ENCODE results near the gene L3MBTL2.

The L3MBTL2 gene

DNA sequence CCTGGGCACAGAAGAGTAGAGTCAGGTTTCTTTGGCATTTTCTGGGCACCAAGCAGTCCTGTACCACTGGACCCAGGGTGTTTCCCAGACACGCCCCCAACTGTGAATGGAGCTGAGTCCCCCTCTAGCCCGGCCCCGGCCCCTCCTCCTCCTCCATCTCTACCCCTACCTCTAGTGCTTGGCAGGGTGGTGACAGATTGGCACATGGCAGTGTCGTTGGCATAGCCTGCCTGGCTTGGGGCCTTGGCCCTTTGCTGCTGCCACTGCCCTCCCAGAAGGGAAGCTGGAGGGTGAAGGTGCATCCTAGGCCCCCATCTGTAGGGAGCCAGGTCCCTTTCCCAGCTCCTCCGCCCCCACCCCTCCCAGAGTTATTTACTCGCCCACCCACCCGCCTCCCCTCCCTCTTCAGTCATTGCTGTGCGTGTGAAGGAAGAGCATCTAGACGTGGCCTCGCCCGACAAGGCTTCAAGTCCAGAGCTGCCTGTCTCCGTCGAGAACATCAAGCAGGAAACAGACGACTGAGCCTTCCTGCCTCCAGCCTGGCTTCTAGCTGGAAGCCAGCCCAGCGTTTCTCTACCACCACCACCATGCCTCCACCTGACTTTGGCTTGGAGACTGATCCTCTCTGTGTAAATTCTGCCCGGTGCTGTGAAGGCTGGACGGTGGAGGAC lies 24.8 kb downstream of the L3MBTL2 start:
- Histone ChIP-seq H3K36me3 (ENCODE audit: control insufficient read depth in 1 of 2, insufficient read depth in 2 of 2, low read length in 2 of 2) (peaks cover 52 to 55% of the 10 kb centered on the region in 2 experiments), H3K4me2 (ENCODE audit: low read length) (no peak overlapping the region), H2AK5ac (ENCODE audit: low read length) (no peak overlapping the region), H3K4me1 (ENCODE audit: control insufficient read depth in 1 of 2, insufficient read depth in 2 of 2, low read length in 2 of 2) (no peaks in the 10 kb centered on the region), H2AFZ (ENCODE audit: insufficient read depth, low read length, poor library complexity) (no peak overlapping the region), H3K14ac (ENCODE audit: low read length) (no peak overlapping the region), H3K9ac (ENCODE audit: low read length) (no peak overlapping the region), H3K27me3 (ENCODE audit: insufficient read depth, low read length) (no peaks in the 10 kb centered on the region), H4K12ac (ENCODE audit: low read depth, low read length) (no peak overlapping the region), H3K4ac (ENCODE audit: low read depth, low read length) (no peak overlapping the region), H3K27ac (ENCODE audit: low read depth, low read length) (no peak overlapping the region), H2BK5ac (ENCODE audit: low read depth, low read length, poor library complexity) (no peak overlapping the region), H4K8ac (ENCODE audit: low read depth, low read length) (no peak overlapping the region), H3K9me3 (ENCODE audit: insufficient read depth, low read depth, low read length) (peaks cover 2% of the 10 kb centered on the region), H3K79me1 (ENCODE audit: low read length) (no peaks in the 10 kb centered on the region), H3K18ac (ENCODE audit: low read length) (no peak overlapping the region), H4K91ac (ENCODE audit: low read depth, low read length) (no peak overlapping the region), H3K4me3 (ENCODE audit: low read depth, low read length) (no peak overlapping the region), H2BK12ac (ENCODE audit: low read length) (no peak overlapping the region), H2BK120ac (ENCODE audit: insufficient read depth, low read length, poor library complexity) (no peak overlapping the region), H3K23ac (ENCODE audit: low read length) (no peak overlapping the region), H3K79me2 (ENCODE audit: control insufficient read depth, insufficient read depth, low read length, poor library complexity) (no peaks in the 10 kb centered on the region)
- WGBS (ENCODE audit: extremely low coverage, insufficient coverage, insufficient read length): no CpG with 5 or more reads among the region's 17 CpGs
- no peak for DNase-seq

DNA sequence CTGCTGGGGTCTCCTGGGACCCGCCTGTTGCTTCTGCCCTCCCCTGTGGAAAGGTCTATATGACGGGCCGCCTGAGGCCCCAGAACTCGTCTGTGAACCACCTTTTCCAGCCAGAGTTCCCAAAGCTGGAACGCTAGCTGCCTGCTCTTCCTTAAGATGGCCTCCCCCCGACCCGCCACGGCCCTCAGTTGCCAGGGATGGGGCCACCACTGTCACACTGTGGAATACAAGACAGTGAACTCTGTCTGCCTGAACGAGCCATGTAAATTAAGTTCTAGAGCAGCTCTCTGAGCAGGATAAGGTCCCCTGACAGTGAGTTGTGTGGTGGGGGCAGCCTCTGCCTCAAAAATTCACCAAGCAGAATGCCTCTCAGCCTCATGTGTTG lies 25.3 kb downstream of the L3MBTL2 start:
- Histone ChIP-seq H4K8ac (ENCODE audit: low read depth, low read length) (no peak overlapping the region), H3K18ac (ENCODE audit: low read length) (no peak overlapping the region), H3K4me2 (ENCODE audit: low read length) (no peak overlapping the region), H3K27ac (ENCODE audit: low read depth, low read length) (no peak overlapping the region), H3K36me3 (ENCODE audit: control insufficient read depth in 1 of 2, insufficient read depth in 2 of 2, low read length in 2 of 2) (peaks cover 46 to 50% of the 10 kb centered on the region in 2 experiments), H3K14ac (ENCODE audit: low read length) (no peak overlapping the region), H3K4me3 (ENCODE audit: low read depth, low read length) (no peak overlapping the region), H4K12ac (ENCODE audit: low read depth, low read length) (no peak overlapping the region), H4K91ac (ENCODE audit: low read depth, low read length) (no peak overlapping the region), H2AK5ac (ENCODE audit: low read length) (no peak overlapping the region), H3K9me3 (ENCODE audit: insufficient read depth, low read depth, low read length) (peaks cover 2% of the 10 kb centered on the region), H2BK12ac (ENCODE audit: low read length) (no peak overlapping the region), H2BK5ac (ENCODE audit: low read depth, low read length, poor library complexity) (no peak overlapping the region), H3K4me1 (ENCODE audit: control insufficient read depth in 1 of 2, insufficient read depth in 2 of 2, low read length in 2 of 2) (no peaks in the 10 kb centered on the region), H3K27me3 (ENCODE audit: insufficient read depth, low read length) (no peaks in the 10 kb centered on the region), H2BK120ac (ENCODE audit: insufficient read depth, low read length, poor library complexity) (no peak overlapping the region), H3K9ac (ENCODE audit: low read length) (no peak overlapping the region), H3K4ac (ENCODE audit: low read depth, low read length) (no peak overlapping the region), H3K79me2 (ENCODE audit: control insufficient read depth, insufficient read depth, low read length, poor library complexity) (no peaks in the 10 kb centered on the region), H3K79me1 (ENCODE audit: low read length) (no peaks in the 10 kb centered on the region), H3K23ac (ENCODE audit: low read length) (no peak overlapping the region), H2AFZ (ENCODE audit: insufficient read depth, low read length, poor library complexity) (no peak overlapping the region)
- WGBS (ENCODE audit: extremely low coverage, insufficient coverage, insufficient read length): no CpG with 5 or more reads among the region's 9 CpGs
- no peak for DNase-seq

DNA sequence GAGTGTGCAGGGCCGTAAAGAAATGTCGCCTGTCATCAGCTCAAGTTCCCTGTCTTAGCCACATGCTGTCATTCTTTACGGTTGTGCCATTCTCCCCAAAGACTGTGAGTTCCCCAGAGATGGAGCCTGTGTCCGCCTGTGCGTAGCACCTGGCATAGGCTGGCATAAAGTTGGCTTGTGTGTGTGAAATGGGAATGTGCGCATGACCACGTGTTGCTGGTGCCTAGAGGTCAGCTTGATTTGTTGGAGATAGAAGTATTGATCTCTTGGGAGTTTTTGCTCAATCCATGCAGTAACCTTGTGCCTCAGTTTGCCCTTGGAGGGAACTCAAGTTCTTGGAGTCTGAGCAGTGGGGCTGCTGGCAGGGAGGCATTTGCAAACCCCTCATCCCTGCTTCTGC lies 26.3 kb downstream of the L3MBTL2 start:
- Histone ChIP-seq H3K23ac (ENCODE audit: low read length) (no peak overlapping the region), H2AK5ac (ENCODE audit: low read length) (no peak overlapping the region), H3K36me3 (ENCODE audit: control insufficient read depth in 1 of 2, insufficient read depth in 2 of 2, low read length in 2 of 2) (peaks cover 39 to 42% of the 10 kb centered on the region in 2 experiments), H3K4me2 (ENCODE audit: low read length) (no peak overlapping the region), H3K27ac (ENCODE audit: low read depth, low read length) (no peak overlapping the region), H3K9ac (ENCODE audit: low read length) (no peak overlapping the region), H2BK5ac (ENCODE audit: low read depth, low read length, poor library complexity) (no peak overlapping the region), H3K14ac (ENCODE audit: low read length) (no peak overlapping the region), H2AFZ (ENCODE audit: insufficient read depth, low read length, poor library complexity) (no peak overlapping the region), H3K18ac (ENCODE audit: low read length) (no peak overlapping the region), H3K9me3 (ENCODE audit: insufficient read depth, low read depth, low read length) (peaks cover 2% of the 10 kb centered on the region), H3K4ac (ENCODE audit: low read depth, low read length) (no peak overlapping the region), H4K12ac (ENCODE audit: low read depth, low read length) (no peak overlapping the region), H3K4me1 (ENCODE audit: control insufficient read depth in 1 of 2, insufficient read depth in 2 of 2, low read length in 2 of 2) (no peaks in the 10 kb centered on the region), H4K91ac (ENCODE audit: low read depth, low read length) (no peak overlapping the region), H4K8ac (ENCODE audit: low read depth, low read length) (no peak overlapping the region), H3K79me1 (ENCODE audit: low read length) (no peaks in the 10 kb centered on the region), H2BK120ac (ENCODE audit: insufficient read depth, low read length, poor library complexity) (no peak overlapping the region), H3K4me3 (ENCODE audit: low read depth, low read length) (no peak overlapping the region), H3K27me3 (ENCODE audit: insufficient read depth, low read length) (no peaks in the 10 kb centered on the region), H3K79me2 (ENCODE audit: control insufficient read depth, insufficient read depth, low read length, poor library complexity) (no peaks in the 10 kb centered on the region), H2BK12ac (ENCODE audit: low read length) (no peak overlapping the region)
- WGBS (ENCODE audit: extremely low coverage, insufficient coverage, insufficient read length): no CpG with 5 or more reads among the region's 7 CpGs
- no peak for DNase-seq

DNA sequence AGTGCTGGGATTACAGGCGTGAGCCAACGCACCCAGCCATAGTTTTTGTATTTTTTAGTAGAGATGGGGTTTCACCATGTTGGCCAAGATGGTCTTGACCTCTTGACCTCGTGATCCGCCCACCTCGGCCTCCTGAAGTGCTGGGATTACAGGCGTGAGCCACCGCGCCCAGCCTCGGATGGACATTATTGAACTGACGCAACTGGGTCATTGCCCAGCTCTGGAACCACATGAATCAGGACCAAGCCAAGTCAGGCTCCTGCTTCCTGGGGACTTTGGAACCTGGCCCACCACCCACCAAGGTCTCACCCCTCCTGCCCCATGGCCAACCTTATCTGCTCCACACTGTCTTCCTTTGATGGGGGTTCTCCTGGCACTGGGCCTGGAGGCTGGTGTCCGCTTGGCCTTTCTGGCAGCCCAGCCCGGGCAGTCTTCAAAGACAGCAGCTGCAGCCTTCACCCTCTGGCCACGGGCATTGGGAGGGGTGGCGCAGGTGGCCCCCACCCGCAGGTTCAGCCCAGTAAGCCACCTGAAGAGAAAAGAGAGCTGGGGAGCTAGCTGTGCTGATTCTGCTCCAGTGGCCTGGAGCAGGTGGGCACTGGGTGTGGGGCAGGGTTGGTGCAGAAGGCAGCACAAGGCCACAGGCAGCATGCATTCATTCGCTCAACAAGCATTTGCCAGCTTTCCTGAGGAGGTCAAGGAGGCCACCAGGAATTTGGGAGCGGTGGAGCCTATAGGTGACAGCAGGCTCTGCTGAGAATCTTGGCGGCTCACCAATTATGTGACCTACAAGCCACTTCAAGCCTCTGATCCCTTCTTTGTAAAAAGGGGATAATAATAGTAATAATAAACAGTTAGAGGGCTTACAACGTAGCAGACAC lies 29.9 kb downstream of the L3MBTL2 start:
- no CpG with 5 or more reads among the region's 19 CpGs for WGBS (ENCODE audit: extremely low coverage, insufficient coverage, insufficient read length)
- no peak overlapping the region for H3K9ac ChIP-seq (ENCODE audit: low read length)
- H3K4me2 ChIP-seq (ENCODE audit: low read length): no peak overlapping the region

More for the DNA sequence above, 29.9 kb downstream of the L3MBTL2 start:
- H3K79me1 ChIP-seq (ENCODE audit: low read length): peaks cover 11% of the 10 kb centered on the region
- no peak overlapping the region for H3K23ac ChIP-seq (ENCODE audit: low read length)
- no peaks in the 10 kb centered on the region for H3K27me3 ChIP-seq (ENCODE audit: insufficient read depth, low read length)
- H2AK5ac ChIP-seq (ENCODE audit: low read length): no peak overlapping the region
- H2BK120ac ChIP-seq (ENCODE audit: insufficient read depth, low read length, poor library complexity): no peak overlapping the region
- H3K9me3 ChIP-seq (ENCODE audit: insufficient read depth, low read depth, low read length): no peaks in the 10 kb centered on the region
- H3K79me2 ChIP-seq (ENCODE audit: control insufficient read depth, insufficient read depth, low read length, poor library complexity): no peaks in the 10 kb centered on the region
- no peak for DNase-seq
- H2BK12ac ChIP-seq (ENCODE audit: low read length): no peak overlapping the region
- H3K14ac ChIP-seq (ENCODE audit: low read length): no peak overlapping the region
- no peak overlapping the region for H3K18ac ChIP-seq (ENCODE audit: low read length)
- H4K12ac ChIP-seq (ENCODE audit: low read depth, low read length): no peak overlapping the region
- no peak overlapping the region for H2AFZ ChIP-seq (ENCODE audit: insufficient read depth, low read length, poor library complexity)
- H3K4ac ChIP-seq (ENCODE audit: low read depth, low read length): no peak overlapping the region
- H2BK5ac ChIP-seq (ENCODE audit: low read depth, low read length, poor library complexity): no peak overlapping the region
- no peak overlapping the region for H3K4me3 ChIP-seq (ENCODE audit: low read depth, low read length)
- no peak overlapping the region for H3K27ac ChIP-seq (ENCODE audit: low read depth, low read length)
- H4K8ac ChIP-seq (ENCODE audit: low read depth, low read length): no peak overlapping the region
- H3K36me3 ChIP-seq (ENCODE audit: control insufficient read depth in 1 of 2, insufficient read depth in 2 of 2, low read length in 2 of 2): peaks cover 11 to 13% of the 10 kb centered on the region in 2 experiments
- peaks cover 14 to 15% of the 10 kb centered on the region in 2 experiments for H3K4me1 ChIP-seq (ENCODE audit: control insufficient read depth in 1 of 2, insufficient read depth in 2 of 2, low read length in 2 of 2)
- no peak overlapping the region for H4K91ac ChIP-seq (ENCODE audit: low read depth, low read length)
